NCI-H82 treated with DMSO at 0.1 percent for 48 hours (cell line): ENCODE results near the gene BMP3.

Experiments used
- DNase-seq: peaks from one replicate; lab custom pipeline; 2025; ENCODE audit not compliant: unreplicated experiment; lab: John Stamatoyannopoulos, UW

Gene BMP3

GRCh38 chr4:81102107-81102506, 71.6 kb downstream of the BMP3 start:
- no peak for DNase-seq

DNA sequence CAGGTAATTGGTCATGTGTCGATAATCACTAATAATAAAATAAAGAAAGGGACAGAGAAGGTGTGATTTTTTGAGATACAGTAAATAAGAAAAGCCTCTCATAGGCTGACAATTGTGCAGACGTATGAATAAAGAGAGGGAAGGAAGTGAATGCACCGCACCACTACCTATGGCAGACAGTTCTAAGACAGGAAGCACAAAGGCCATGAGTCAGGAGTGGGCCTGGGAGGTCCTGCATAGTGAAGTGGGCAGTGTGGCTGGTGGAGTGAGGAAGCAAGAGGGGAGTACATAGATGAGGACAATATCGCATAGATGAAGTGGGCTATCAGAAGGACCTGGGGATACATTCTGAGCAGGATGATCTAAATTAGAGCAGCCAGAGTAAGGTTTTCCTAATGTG, 75.6 kb downstream of the BMP3 start:
- DNase-seq = no peak
